H9 (cell line): ENCODE data around the gene SLC27A1. TPM values are rescaled to one million over a fixed set of nuclear protein-coding genes. Genes with fewer than 3 reads are reported as not detected.

ENCODE experiments used
- DNase-seq: peaks from one replicate; pipeline ENCODE4 v3.0.0-alpha.2; 2017
- H2AFZ ChIP-seq: one replicate; pipeline ENCODE4 v1.6.1; 2013; ENCODE audit warnings: mild to moderate bottlenecking, low read length, control low read depth, moderate library complexity
- H2AK5ac ChIP-seq: 2 replicates; pipeline ENCODE4 v1.6.1; 2013; ENCODE audit warnings: low read length, control low read depth, mixed read lengths; ENCODE audit not compliant: insufficient read length
- H2BK120ac ChIP-seq: one replicate; pipeline ENCODE4 v1.6.1; 2013; ENCODE audit warnings: low read depth, mild to moderate bottlenecking, low read length, control low read depth, inconsistent platforms; ENCODE audit not compliant: poor library complexity, severe bottlenecking
- H2BK12ac ChIP-seq: 2 replicates; pipeline ENCODE4 v1.6.1; 2013; ENCODE audit warnings: low read length, control low read depth, mixed read lengths, low read depth; ENCODE audit not compliant: insufficient read length
- H2BK15ac ChIP-seq: 2 replicates; pipeline ENCODE4 v1.6.1; 2013; ENCODE audit warnings: low read depth, low read length, control low read depth
- H2BK20ac ChIP-seq: one replicate; pipeline ENCODE4 v1.6.1; 2013; ENCODE audit warnings: low read depth, mild to moderate bottlenecking, low read length, control low read depth, inconsistent platforms; ENCODE audit not compliant: poor library complexity, severe bottlenecking
- H2BK5ac ChIP-seq: 2 replicates; pipeline ENCODE4 v1.6.1; 2013; ENCODE audit warnings: low read length, control low read depth, mixed read lengths; ENCODE audit not compliant: insufficient read length
- H3K14ac ChIP-seq: 2 replicates; pipeline ENCODE4 v1.6.1; 2013; ENCODE audit warnings: low read length, control low read depth; ENCODE audit not compliant: insufficient read depth
- H3K18ac ChIP-seq: 2 replicates; pipeline ENCODE4 v1.6.1; 2013; ENCODE audit warnings: low read depth, mild to moderate bottlenecking, mixed read lengths, low read length, control low read depth; ENCODE audit not compliant: insufficient read length
- H3K23ac ChIP-seq: 2 replicates; pipeline ENCODE4 v1.6.1; 2013; ENCODE audit warnings: low read length, control low read depth, mixed read lengths, low read depth; ENCODE audit not compliant: insufficient read length
- H3K23me2 ChIP-seq: 2 replicates; pipeline ENCODE4 v1.6.1; 2013; ENCODE audit warnings: low read depth, mild to moderate bottlenecking, mixed read lengths, low read length, control low read depth; ENCODE audit not compliant: insufficient read length, poor library complexity, severe bottlenecking
- H3K27ac ChIP-seq: 2 replicates; pipeline ENCODE4 v1.5.1; 2013; ENCODE audit warnings: low read length, control low read depth, mixed read lengths, low read depth; ENCODE audit not compliant: insufficient read length
- H3K27me3 ChIP-seq: 2 replicates; pipeline ENCODE4 v1.6.1; 2013; ENCODE audit warnings: low read length, control low read depth, inconsistent platforms; ENCODE audit not compliant: insufficient read depth
- H3K4ac ChIP-seq: 2 replicates; pipeline ENCODE4 v1.6.1; 2013; ENCODE audit warnings: low read depth, mild to moderate bottlenecking, control low read depth, inconsistent platforms, low read length, moderate library complexity
- H3K4me1 ChIP-seq: 2 replicates; pipeline ENCODE4 v1.6.1; 2013; ENCODE audit warnings: low read length, control low read depth, inconsistent platforms; ENCODE audit not compliant: insufficient read depth
- H3K4me2 ChIP-seq: 2 replicates; pipeline ENCODE4 v1.6.1; 2013; ENCODE audit warnings: low read length, control low read depth, mixed read lengths; ENCODE audit not compliant: insufficient read length, insufficient read depth
- H3K56ac ChIP-seq: 2 replicates; pipeline ENCODE4 v1.6.1; 2013; ENCODE audit warnings: low read depth, mild to moderate bottlenecking, mixed read lengths, low read length, control low read depth; ENCODE audit not compliant: insufficient read length
- H3K79me1 ChIP-seq: 2 replicates; pipeline ENCODE4 v1.6.1; 2013; ENCODE audit warnings: low read depth, mild to moderate bottlenecking, moderate library complexity, low read length, control low read depth, inconsistent platforms; ENCODE audit not compliant: insufficient read depth, poor library complexity, severe bottlenecking
- H3K79me2 ChIP-seq: 2 replicates; pipeline ENCODE4 v1.6.1; 2013; ENCODE audit warnings: low read length, control low read depth, inconsistent platforms; ENCODE audit not compliant: insufficient read depth
- H3K9ac ChIP-seq: 2 replicates; pipeline ENCODE4 v1.6.1; 2013; ENCODE audit warnings: low read length, control low read depth, mixed read lengths; ENCODE audit not compliant: insufficient read length; ENCODE audit errors: extremely low read depth
- H3K9me3 ChIP-seq: one replicate; pipeline ENCODE4 v1.6.1; 2013; ENCODE audit warnings: low read depth, low read length, inconsistent platforms; ENCODE audit not compliant: control insufficient read depth
- H3T11ph ChIP-seq: one replicate; pipeline ENCODE4 v1.6.1; 2013; ENCODE audit warnings: mild to moderate bottlenecking, low read length, control low read depth, inconsistent platforms
- H4K20me1 ChIP-seq: one replicate; pipeline ENCODE4 v1.6.1; 2013; ENCODE audit not compliant: control insufficient read depth, insufficient read length, insufficient read depth
- H4K5ac ChIP-seq: 2 replicates; pipeline ENCODE4 v1.6.1; 2013; ENCODE audit warnings: low read depth, mild to moderate bottlenecking, mixed read lengths, low read length, control low read depth; ENCODE audit not compliant: insufficient read length
- H4K8ac ChIP-seq: replicated peaks from 2 replicates; pipeline ENCODE4 v1.6.1; 2013; ENCODE audit warnings: low read length, control low read depth, mixed read lengths, low read depth; ENCODE audit not compliant: insufficient read length
- H4K91ac ChIP-seq: 2 replicates; pipeline ENCODE4 v1.6.1; 2013; ENCODE audit warnings: low read depth, mild to moderate bottlenecking, moderate library complexity, mixed read lengths, low read length, control low read depth; ENCODE audit not compliant: insufficient read length
- H3K27ac Mint-ChIP-seq, 3 experiments: 2 replicates in 2 of 3; 3 replicates in 1 of 3; pipeline ENCODE4 v1.8.0; 2020 to 2021; ENCODE audit warnings: mixed read lengths in 3 of 3, mild to moderate bottlenecking in 1 of 3, moderate library complexity in 1 of 3
- H3K27me3 Mint-ChIP-seq: 2 replicates; pipeline ENCODE4 v1.8.0; 2021; ENCODE audit warnings: low read depth, mild to moderate bottlenecking, moderate library complexity, mixed read lengths
- H3K36me3 Mint-ChIP-seq, 3 experiments: 2 replicates in 2 of 3; 3 replicates in 1 of 3; pipeline ENCODE4 v1.8.0; 2020 to 2021; ENCODE audit warnings: low read depth in 3 of 3, mixed read lengths in 3 of 3; ENCODE audit not compliant: insufficient read depth in 1 of 3
- H3K4me1 Mint-ChIP-seq, 2 experiments: 2 replicates each; pipeline ENCODE4 v1.8.0; 2020; ENCODE audit warnings: mixed read lengths in 2 of 2
- H3K4me3 Mint-ChIP-seq, 2 experiments: 2 replicates in 1 of 2; 3 replicates in 1 of 2; pipeline ENCODE4 v1.8.0; 2020 to 2021; ENCODE audit warnings: mild to moderate bottlenecking in 2 of 2, mixed read lengths in 2 of 2, moderate library complexity in 1 of 2
- H3K9me3 Mint-ChIP-seq, 2 experiments: 2 replicates in 1 of 2; 3 replicates in 1 of 2; pipeline ENCODE4 v1.8.0; 2020; ENCODE audit warnings: mild to moderate bottlenecking in 2 of 2, mixed read lengths in 2 of 2, moderate library complexity in 1 of 2
- CTCF ChIP-seq: fragments of 200-600 bp; sonication (generic); conservative IDR thresholded peaks from 3 replicates; pipeline ENCODE4 v1.8.0; 2021; ENCODE audit warnings: antibody characterized with exemption, mild to moderate bottlenecking
- WGBS: extraction: QIAGEN DNeasy Blood & Tissue Kit; methylation state at CpG from one replicate; pipeline ENCODE4 v1.1.7; 2013; ENCODE audit warnings: missing lambda C conversion rate, low lambda C conversion rate, mixed read lengths; ENCODE audit not compliant: insufficient read length; ENCODE audit errors: extremely low coverage; 5-methylcytosine and 5-hydroxymethylcytosine counted together
- total RNA-seq: library from RNA; stranded (reverse); gene quantifications from 2 replicates; pipeline ENCODE4 v1.2.1, GENCODE V29; 2021

SLC27A1 gene
- total RNA-seq, 1 experiment from 2014 or later: 6.4 TPM

- TF ChIP-seq CTCF: no peak
- no peak overlapping the region for H4K5ac ChIP-seq
- H3T11ph ChIP-seq: no peak overlapping the region
- no peak overlapping the region for H3K14ac ChIP-seq
- peaks cover 2% of the 10 kb centered on the region for H3K27me3 Mint-ChIP-seq
- H2BK15ac ChIP-seq: no peak overlapping the region; the same call in 1 of the 2 replicates
- no peak overlapping the region for H3K4me2 ChIP-seq
- H4K20me1 ChIP-seq: no peaks in the 10 kb centered on the region
- DNase-seq: no peak
- no peak overlapping the region for H3K4ac ChIP-seq
- no peaks in the 10 kb centered on the region; a peak in 1 of 7 replicates for H3K36me3 Mint-ChIP-seq
- H3K23me2 ChIP-seq: peaks cover 9% of the 10 kb centered on the region
- H3K9me3 ChIP-seq: no peaks in the 10 kb centered on the region
- no peak overlapping the region for H4K8ac ChIP-seq
- H3K79me1 ChIP-seq: no peaks in the 10 kb centered on the region
- H3K9me3 Mint-ChIP-seq: peaks cover 0 to 2% of the 10 kb centered on the region in 2 experiments; a peak in 1 of 5 replicates
- H3K27ac Mint-ChIP-seq: no peak overlapping the region
- no peak overlapping the region for H3K9ac ChIP-seq
- no peaks in the 10 kb centered on the region for H3K79me2 ChIP-seq
- H3K4me3 Mint-ChIP-seq: no peak overlapping the region
- H3K27me3 ChIP-seq: no peaks in the 10 kb centered on the region
- WGBS: no CpG with 5 or more reads among the region's 58 CpGs
- no peak overlapping the region for H3K56ac ChIP-seq
- H2AFZ ChIP-seq: no peak overlapping the region
- no peak overlapping the region for H2BK5ac ChIP-seq
- H2BK12ac ChIP-seq: no peak overlapping the region
- peaks cover 14 to 27% of the 10 kb centered on the region in 2 experiments for H3K4me1 Mint-ChIP-seq
- H2BK20ac ChIP-seq: no peak overlapping the region
- H3K4me1 ChIP-seq: peaks cover 7% of the 10 kb centered on the region; the same call in 1 of the 2 replicates
- H2BK120ac ChIP-seq: no peak overlapping the region
- no peak overlapping the region for H3K18ac ChIP-seq
- no peak overlapping the region for H3K27ac ChIP-seq
- no peak overlapping the region for H2AK5ac ChIP-seq
- no peak overlapping the region for H3K23ac ChIP-seq
- no peak overlapping the region for H4K91ac ChIP-seq
These were observed 16.4 kb downstream of the SLC27A1 start for GRCh38 chr19:17486545-17487240.
